HG03066 (cell line): Measurements from ENCODE around the gene THSD4.
"Not testable (repeated sequence)": the region's sequence is repeated elsewhere in the genome, so short reads cannot be mapped to it uniquely, and the experiment has no call there.

Source experiments
- ATAC-seq: cut with Tn5 transposase; IDR thresholded peaks from one replicate; pipeline ENCODE4 v1.9.1; 2021; ENCODE audit warnings: low read depth; ENCODE audit not compliant: unreplicated experiment

The THSD4 gene

GRCh38 chr15:71213943-71214342 is 98.7 kb downstream of the THSD4 start:
- not testable (repeated sequence) for ATAC-seq

- no peak for ATAC-seq
Observed at GRCh38 chr15:71215126-71215894, 100.0 kb downstream of the THSD4 start.

GRCh38 chr15:71218272-71218805 is 103.1 kb downstream of the THSD4 start:
- no peak for ATAC-seq

GRCh38 chr15:71219101-71219500 is 103.8 kb downstream of the THSD4 start:
- ATAC-seq, result no peak

- ATAC-seq, result no peak
Observed at GRCh38 chr15:71219645-71220044, 104.4 kb downstream of the THSD4 start.

GRCh38 chr15:71220828-71221227 is 105.6 kb downstream of the THSD4 start:
- ATAC-seq, result no peak

GRCh38 chr15:71221417-71221816 is 106.1 kb downstream of the THSD4 start:
- ATAC-seq, result no peak

GRCh38 chr15:71223516-71223915 is 108.2 kb downstream of the THSD4 start:
- no peak for ATAC-seq

GRCh38 chr15:71224024-71224423 is 108.8 kb downstream of the THSD4 start:
- ATAC-seq, result no peak

GRCh38 chr15:71225851-71226250 is 110.6 kb downstream of the THSD4 start:
- ATAC-seq, result no peak

GRCh38 chr15:71226536-71227455 is 111.5 kb downstream of the THSD4 start:
- ATAC-seq, result no peak

- ATAC-seq, result no peak
Observed at GRCh38 chr15:71228403-71228802, 113.1 kb downstream of the THSD4 start.

GRCh38 chr15:71230303-71230702 is 115.0 kb downstream of the THSD4 start:
- ATAC-seq, result no peak

GRCh38 chr15:71231758-71232157 is 116.5 kb downstream of the THSD4 start:
- ATAC-seq, result no peak

GRCh38 chr15:71232411-71232810 is 117.1 kb downstream of the THSD4 start:
- ATAC-seq, result no peak

GRCh38 chr15:71237456-71238188 is 122.4 kb downstream of the THSD4 start:
- ATAC-seq, result no peak

GRCh38 chr15:71238926-71239325 is 123.7 kb downstream of the THSD4 start:
- ATAC-seq, result no peak

- no peak for ATAC-seq
Observed at GRCh38 chr15:71239592-71240364, 124.5 kb downstream of the THSD4 start.

GRCh38 chr15:71242292-71242691 is 127.0 kb downstream of the THSD4 start:
- no peak for ATAC-seq

GRCh38 chr15:71244250-71244649 is 129.0 kb downstream of the THSD4 start:
- no peak for ATAC-seq
